ENCODE measurements around the gene OAS3. TPM values are rescaled to one million over a fixed set of nuclear protein-coding genes. Genes with fewer than 3 reads are reported as not detected.

The OAS3 gene
- total and polyA plus RNA-seq, 10 donors, result 5.0 to 54.5 (median 28.8) TPM

- no peak for TF ChIP-seq POLR2AphosphoS5 (IDR thresholded peaks at IDR 0.05)
- no peak for TF ChIP-seq POLR2A (IDR thresholded peaks at IDR 0.05)
- TF ChIP-seq CTCF (IDR thresholded peaks at IDR 0.05 in 8 of 11, conservative IDR thresholded peaks at IDR 0.05 in 3 of 11), result no peak
- WGBS, 5 donors, result 83 to 97% (median 94%) methylated on average over 1 to 2 of the region's 2 CpGs
- Histone ChIP-seq H3K27me3 (replicated peaks in 1 of 7) (no peaks in the 10 kb centered on the region), H3K36me3 (no peaks in the 10 kb centered on the region), H3K4me3 (no peak overlapping the region), H3K27ac (no peak overlapping the region), H3K9me3 (peaks cover 0 to 7% (median 0%) of the 10 kb centered on the region in 8 donors), H3K4me1 (peaks cover 7 to 13% (median 9%) of the 10 kb centered on the region in 6 donors)
- no peak for DNase-seq
- intact Hi-C loops (cut with DNase I; ENCODE audit: low total_unique reads), result no loop called here
Measured at GRCh38 chr12:112930350-112930749, 7.9 kb upstream of the OAS3 start.

- no peak for DNase-seq
- peaks cover 0 to 7% (median 2%) of the 10 kb centered on the region in 6 donors for H3K4me1 ChIP-seq
- intact Hi-C loops (cut with DNase I; ENCODE audit: low total_unique reads), result no loop called here
- no peak for TF ChIP-seq POLR2AphosphoS5 (IDR thresholded peaks at IDR 0.05)
- TF ChIP-seq CTCF (IDR thresholded peaks at IDR 0.05 in 8 of 11, conservative IDR thresholded peaks at IDR 0.05 in 3 of 11), result no peak
- TF ChIP-seq POLR2A (IDR thresholded peaks at IDR 0.05), result no peak
- WGBS, 5 donors, result 87 to 90% (median 88%) methylated on average over 6 of the region's 6 CpGs
- H3K27me3 ChIP-seq (replicated peaks in 1 of 7), result no peaks in the 10 kb centered on the region
- H3K9me3 ChIP-seq, result peaks cover 0 to 3% (median 0%) of the 10 kb centered on the region in 8 donors
- no peak overlapping the region for H3K27ac ChIP-seq
- H3K36me3 ChIP-seq, result no peaks in the 10 kb centered on the region
- no peak overlapping the region for H3K4me3 ChIP-seq
Measured at GRCh38 chr12:112932485-112933128, 5.7 kb upstream of the OAS3 start.

GRCh38 chr12:112933129-112933505 lies 5.2 kb upstream of the OAS3 start:
- no peaks in the 10 kb centered on the region for H3K36me3 ChIP-seq
- peaks cover 0 to 13% (median 5%) of the 10 kb centered on the region in 6 donors for H3K4me1 ChIP-seq
- intact Hi-C loops (cut with DNase I; ENCODE audit: low total_unique reads), result no loop called here
- WGBS, 5 donors, result 80 to 92% (median 86%) methylated on average over 2 of the region's 2 CpGs
- H3K9me3 ChIP-seq, result no peaks in the 10 kb centered on the region
- TF ChIP-seq POLR2A (IDR thresholded peaks at IDR 0.05) (no peak), POLR2AphosphoS5 (IDR thresholded peaks at IDR 0.05) (no peak), CTCF (IDR thresholded peaks at IDR 0.05 in 8 of 11, conservative IDR thresholded peaks at IDR 0.05 in 3 of 11) (no peak)
- H3K27me3 ChIP-seq (replicated peaks in 1 of 7), result no peaks in the 10 kb centered on the region
- H3K4me3 ChIP-seq, result no peak overlapping the region
- no peak for DNase-seq
- H3K27ac ChIP-seq, result no peak overlapping the region

- WGBS, 5 donors, result 71 to 93% (median 85%) methylated on average over 1 of the region's 1 CpG
- Histone ChIP-seq H3K9me3 (no peaks in the 10 kb centered on the region), H3K4me1 (peaks cover 12 to 43% (median 30%) of the 10 kb centered on the region in 6 donors), H3K4me3 (no peak overlapping the region), H3K36me3 (peaks cover 0 to 3% (median 0%) of the 10 kb centered on the region in 6 donors), H3K27me3 (replicated peaks in 1 of 7) (no peaks in the 10 kb centered on the region), H3K27ac (peak overlapping the region in 5 of 8 donors; percentile 6 to 90 (median 86))
- DNase-seq, result no peak
- intact Hi-C loops (cut with DNase I; ENCODE audit: low total_unique reads), result no loop called here
- TF ChIP-seq POLR2A (IDR thresholded peaks at IDR 0.05), result no peak
- TF ChIP-seq CTCF (IDR thresholded peaks at IDR 0.05 in 8 of 11, conservative IDR thresholded peaks at IDR 0.05 in 3 of 11), result no peak
- TF ChIP-seq POLR2AphosphoS5 (IDR thresholded peaks at IDR 0.05), result no peak
Measured at GRCh38 chr12:112936264-112936663, 2.0 kb upstream of the OAS3 start.

All from spleen (tissue), 11 donors.